Activated naive CD8-positive, alpha-beta T cell treated with anti-CD3 and anti-CD28 coated beads, Interleukin-2, amount 10 ng/mL, durations not matched to agents 7 days and 5 days (primary cell): ENCODE measurements around the gene SLC37A1. TPM values are rescaled to one million over a fixed set of nuclear protein-coding genes. Genes with fewer than 3 reads are reported as not detected.

ENCODE experiments used
- ATAC-seq: fragments of 150-1000 bp; cut with Tn5 transposase; one replicate; pipeline ENCODE4 v1.10.0; 2021; ENCODE audit warnings: low read depth, moderate library complexity
- POLR2A ChIA-PET: fragments of 350-600 bp; sonication (Branson Sonifier 250); formaldehyde crosslinking; loops from one replicate; lab custom pipeline; 2021; ENCODE audit warnings: antibody characterized with exemption; lab: Charles Lee
- DNase-seq: peaks from one replicate; pipeline ENCODE4 v3.0.0; 2021
- H3K27ac Mint-ChIP-seq: one replicate; pipeline ENCODE4 v1.8.0; 2022; ENCODE audit warnings: mild to moderate bottlenecking, mixed read lengths
- H3K27me3 Mint-ChIP-seq: one replicate; pipeline ENCODE4 v1.8.0; 2022; ENCODE audit warnings: mild to moderate bottlenecking, moderate library complexity, mixed read lengths
- H3K36me3 Mint-ChIP-seq: one replicate; pipeline ENCODE4 v1.8.0; 2021; ENCODE audit warnings: mild to moderate bottlenecking, mixed read lengths
- H3K4me1 Mint-ChIP-seq: one replicate; pipeline ENCODE4 v1.8.0; 2021; ENCODE audit warnings: mixed read lengths
- H3K4me3 Mint-ChIP-seq: one replicate; pipeline ENCODE4 v1.8.0; 2022; ENCODE audit warnings: mild to moderate bottlenecking, moderate library complexity, mixed read lengths
- H3K9me3 Mint-ChIP-seq: one replicate; pipeline ENCODE4 v1.8.0; 2021; ENCODE audit warnings: mixed read lengths
- total RNA-seq, 2 experiments: library from RNA; stranded (reverse); gene quantifications; one replicate each; pipeline ENCODE4 v1.2.3, GENCODE V29; 2021

SLC37A1 gene
- total RNA-seq, 2 experiments from 2014 or later: 24.7 to 25.4 TPM

- peak overlapping the region; percentile 75 for H3K27ac Mint-ChIP-seq
- DNase-seq (no peak), ATAC-seq (no peak)
- POLR2A ChIA-PET: interaction anchor here (1.1 kb wide), 1 partner anchor 289 kb away, joined by 3 read pairs; no protein-coding TSS in a partner anchor
- no peaks in the 10 kb centered on the region for H3K36me3 Mint-ChIP-seq
- peak overlapping the region; percentile 47 for H3K4me3 Mint-ChIP-seq
- H3K4me1 Mint-ChIP-seq: peaks cover 18% of the 10 kb centered on the region
- no peaks in the 10 kb centered on the region for H3K9me3 Mint-ChIP-seq
- H3K27me3 Mint-ChIP-seq: peaks cover 12% of the 10 kb centered on the region
Measured at GRCh38 chr21:42591170-42591869, 77.7 kb downstream of the SLC37A1 start.

- Mint-ChIP-seq H3K4me1 (peaks cover 18% of the 10 kb centered on the region), H3K4me3 (no peak overlapping the region), H3K27me3 (peaks cover 12% of the 10 kb centered on the region), H3K27ac (peak overlapping the region; percentile 39), H3K9me3 (no peaks in the 10 kb centered on the region), H3K36me3 (no peaks in the 10 kb centered on the region)
- no peak for ATAC-seq
- DNase-seq: no peak
- POLR2A ChIA-PET: interaction anchor here (1.0 kb wide), 1 partner anchor 227 kb away, joined by 3 read pairs; no protein-coding TSS in a partner anchor
Measured at GRCh38 chr21:42592156-42592820, 78.6 kb downstream of the SLC37A1 start.

GRCh38 chr21:42593007-42593814, 79.6 kb downstream of the SLC37A1 start:
- no peak overlapping the region for H3K4me3 Mint-ChIP-seq

GRCh38 chr21:42594616-42595282, 81.1 kb downstream of the SLC37A1 start:
- Mint-ChIP-seq H3K4me1 (peaks cover 18% of the 10 kb centered on the region), H3K27ac (no peak overlapping the region), H3K9me3 (no peaks in the 10 kb centered on the region), H3K27me3 (peaks cover 19% of the 10 kb centered on the region), H3K4me3 (no peak overlapping the region), H3K36me3 (no peaks in the 10 kb centered on the region)
- DNase-seq (no peak), ATAC-seq (no peak)
- POLR2A ChIA-PET: interaction anchor here (1.7 kb wide), 1 partner anchor 189 kb away, joined by 6 read pairs; no protein-coding TSS in a partner anchor

More at GRCh38 chr21:42593007-42593814, 79.6 kb downstream of the SLC37A1 start:
- Mint-ChIP-seq H3K27me3 (peaks cover 15% of the 10 kb centered on the region), H3K9me3 (no peaks in the 10 kb centered on the region), H3K36me3 (no peaks in the 10 kb centered on the region), H3K4me1 (peaks cover 18% of the 10 kb centered on the region), H3K27ac (no peak overlapping the region)
- POLR2A ChIA-PET: interaction anchor here (0.5 to 1.7 kb wide), 3 partner anchors 191 to 239 kb away, joined by 3 to 6 read pairs (median 4); no protein-coding TSS in a partner anchor
- peak; percentile 87 for ATAC-seq
- peak; percentile 84 for DNase-seq

- DNase-seq (no peak), ATAC-seq (no peak)
- Mint-ChIP-seq H3K36me3 (no peaks in the 10 kb centered on the region), H3K4me1 (peaks cover 14% of the 10 kb centered on the region), H3K27me3 (peaks cover 19% of the 10 kb centered on the region), H3K9me3 (no peaks in the 10 kb centered on the region), H3K4me3 (no peak overlapping the region), H3K27ac (no peak overlapping the region)
- POLR2A ChIA-PET: no interaction called here
Measured at GRCh38 chr21:42595283-42596187, 81.9 kb downstream of the SLC37A1 start.

- DNase-seq (no peak), ATAC-seq (no peak)
- Mint-ChIP-seq H3K9me3 (no peaks in the 10 kb centered on the region), H3K27me3 (peaks cover 19% of the 10 kb centered on the region), H3K4me3 (no peak overlapping the region), H3K36me3 (no peaks in the 10 kb centered on the region), H3K4me1 (peaks cover 6% of the 10 kb centered on the region), H3K27ac (no peak overlapping the region)
- POLR2A ChIA-PET: no interaction called here
Measured at GRCh38 chr21:42596657-42597056, 83.0 kb downstream of the SLC37A1 start.

- no peak for DNase-seq
- no peaks in the 10 kb centered on the region for H3K36me3 Mint-ChIP-seq
- POLR2A ChIA-PET: interaction anchor here (0.7 kb wide), 1 partner anchor 236 kb away, joined by 3 read pairs; no protein-coding TSS in a partner anchor
- peaks cover 2% of the 10 kb centered on the region for H3K4me1 Mint-ChIP-seq
- H3K27ac Mint-ChIP-seq: no peak overlapping the region
- no peak overlapping the region for H3K4me3 Mint-ChIP-seq
- H3K27me3 Mint-ChIP-seq: peaks cover 19% of the 10 kb centered on the region
- no peak for ATAC-seq
- H3K9me3 Mint-ChIP-seq: no peaks in the 10 kb centered on the region
Measured at GRCh38 chr21:42597487-42598158, 84.0 kb downstream of the SLC37A1 start.

GRCh38 chr21:42598159-42598735, 84.6 kb downstream of the SLC37A1 start:
- H3K27ac Mint-ChIP-seq: no peak overlapping the region
- no peak overlapping the region for H3K4me3 Mint-ChIP-seq
- POLR2A ChIA-PET: no interaction called here
- ATAC-seq (no peak), DNase-seq (no peak)
- H3K27me3 Mint-ChIP-seq: peaks cover 19% of the 10 kb centered on the region
- no peaks in the 10 kb centered on the region for H3K36me3 Mint-ChIP-seq
- H3K9me3 Mint-ChIP-seq: no peaks in the 10 kb centered on the region
- no peaks in the 10 kb centered on the region for H3K4me1 Mint-ChIP-seq

GRCh38 chr21:42599486-42599885, 85.8 kb downstream of the SLC37A1 start:
- no peaks in the 10 kb centered on the region for H3K4me1 Mint-ChIP-seq
- no peak overlapping the region for H3K4me3 Mint-ChIP-seq
- H3K27me3 Mint-ChIP-seq: peaks cover 19% of the 10 kb centered on the region
- peaks cover 4% of the 10 kb centered on the region for H3K9me3 Mint-ChIP-seq
- ATAC-seq (no peak), DNase-seq (no peak)
- H3K36me3 Mint-ChIP-seq: peaks cover 2% of the 10 kb centered on the region
- H3K27ac Mint-ChIP-seq: no peak overlapping the region
- POLR2A ChIA-PET: no interaction called here

GRCh38 chr21:42599962-42600361, 86.3 kb downstream of the SLC37A1 start:
- ATAC-seq (no peak), DNase-seq (no peak)
- Mint-ChIP-seq H3K36me3 (peaks cover 2% of the 10 kb centered on the region), H3K9me3 (peaks cover 4% of the 10 kb centered on the region), H3K4me1 (no peaks in the 10 kb centered on the region), H3K4me3 (no peak overlapping the region), H3K27me3 (peaks cover 15% of the 10 kb centered on the region), H3K27ac (no peak overlapping the region)
- POLR2A ChIA-PET: no interaction called here

GRCh38 chr21:42601656-42602055, 88.0 kb downstream of the SLC37A1 start:
- POLR2A ChIA-PET: no interaction called here
- no peaks in the 10 kb centered on the region for H3K4me1 Mint-ChIP-seq
- no peak for ATAC-seq

More at GRCh38 chr21:42601656-42602055, 88.0 kb downstream of the SLC37A1 start:
- Mint-ChIP-seq H3K27me3 (peaks cover 16% of the 10 kb centered on the region), H3K9me3 (peaks cover 13% of the 10 kb centered on the region), H3K27ac (no peak overlapping the region), H3K36me3 (peaks cover 2% of the 10 kb centered on the region), H3K4me3 (no peak overlapping the region)
- no peak for DNase-seq
